Measurements from ENCODE around the gene ABR.
A peak's percentile ranks its signal among the peaks of the same experiment; 100 is the strongest.

Gene ABR

DNA sequence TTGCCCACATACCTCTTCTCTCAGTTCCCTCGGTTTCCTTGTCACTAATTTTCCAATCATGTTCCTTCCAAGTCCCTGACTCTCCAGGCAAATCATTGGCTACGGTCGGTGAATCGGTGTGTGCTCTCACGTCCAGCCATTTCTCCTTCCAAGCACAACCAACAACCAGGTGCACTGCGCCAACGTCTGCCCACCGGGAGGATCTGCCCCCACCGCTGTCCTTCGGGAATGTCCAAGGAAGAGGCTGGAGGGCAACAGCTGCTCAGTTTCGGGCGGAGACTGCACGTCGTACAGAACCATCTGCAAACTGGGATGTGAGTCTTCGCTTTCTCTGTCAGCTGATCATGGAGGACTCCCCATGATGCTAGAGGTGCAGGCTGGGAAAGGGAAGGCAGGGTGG, 191.8 kb downstream of the ABR start:
- Histone ChIP-seq H3K14ac (ENCODE audit: low read length in 2 of 2) (no peak overlapping the region), H2BK5ac (ENCODE audit: low read depth, low read length, poor library complexity, severe bottlenecking) (no peak overlapping the region), H2BK12ac (ENCODE audit: low read length in 2 of 2) (no peak overlapping the region), H4K91ac (ENCODE audit: low read length) (no peak overlapping the region), H2BK15ac (ENCODE audit: low read depth, poor library complexity, severe bottlenecking) (no peak overlapping the region), H3K79me1 (replicated peaks; ENCODE audit: low read length, poor library complexity, severe bottlenecking) (no peaks in the 10 kb centered on the region), H3K9me3 (ENCODE audit: control insufficient read depth, low read length) (no peaks in the 10 kb centered on the region), H3K27ac (ENCODE audit: low read length, poor library complexity, severe bottlenecking) (no peak overlapping the region), H3K23ac (ENCODE audit: low read length in 2 of 2) (no peak overlapping the region), H2BK120ac (ENCODE audit: low read depth, low read length) (no peak overlapping the region), H3K4me1 (ENCODE audit: control insufficient read depth, insufficient read depth, low read depth, low read length) (peaks cover 2% of the 10 kb centered on the region), H2AFZ (ENCODE audit: low read depth, low read length) (no peak overlapping the region), H2AK5ac (ENCODE audit: low read length, severe bottlenecking) (no peak overlapping the region), H3K36me3 (ENCODE audit: control insufficient read depth in 1 of 2, insufficient read depth in 2 of 2, low read depth in 1 of 2, low read length in 2 of 2) (peaks cover 0 to 3% of the 10 kb centered on the region in 2 experiments), H4K8ac (ENCODE audit: low read length) (no peak overlapping the region), H3K4ac (ENCODE audit: low read depth in 1 of 2, low read length in 2 of 2) (no peak overlapping the region), H3K9ac (ENCODE audit: low read length) (no peak overlapping the region), H3K27me3 (ENCODE audit: control insufficient read depth in 1 of 2, insufficient read depth in 1 of 2, low read length in 2 of 2) (no peaks in the 10 kb centered on the region), H3K4me3 (ENCODE audit: insufficient read depth in 1 of 2, low read depth in 1 of 2, low read length in 2 of 2) (no peak overlapping the region), H3K18ac (ENCODE audit: low read depth in 1 of 2, low read length in 2 of 2) (no peak overlapping the region), H3K4me2 (ENCODE audit: low read length, poor library complexity, severe bottlenecking) (no peak overlapping the region)
- no peak for DNase-seq
- 96% methylated on average over 15 of the region's 15 CpGs for WGBS

GRCh38 chr17:986322-986929, 193.4 kb downstream of the ABR start:
- H3K23ac ChIP-seq (ENCODE audit: low read length in 2 of 2): no peak overlapping the region
- 84% methylated on average over 6 of the region's 6 CpGs for WGBS

GRCh38 chr17:983921-984320, 195.9 kb downstream of the ABR start:
- no peak for DNase-seq
- H3K9ac ChIP-seq (ENCODE audit: low read length): no peak overlapping the region
- H2BK120ac ChIP-seq (ENCODE audit: low read depth, low read length): no peak overlapping the region
- 91% methylated on average over 3 of the region's 3 CpGs for WGBS
- no peak overlapping the region for H4K91ac ChIP-seq (ENCODE audit: low read length)
- no peaks in the 10 kb centered on the region for H3K36me3 ChIP-seq (ENCODE audit: control insufficient read depth in 1 of 2, insufficient read depth in 2 of 2, low read depth in 1 of 2, low read length in 2 of 2)
- no peak overlapping the region for H3K14ac ChIP-seq (ENCODE audit: low read length in 2 of 2)
- no peak overlapping the region for H3K4ac ChIP-seq (ENCODE audit: low read depth in 1 of 2, low read length in 2 of 2)
- no peaks in the 10 kb centered on the region for H3K79me1 ChIP-seq (replicated peaks; ENCODE audit: low read length, poor library complexity, severe bottlenecking)
- no peak overlapping the region for H2AFZ ChIP-seq (ENCODE audit: low read depth, low read length)
- H3K4me2 ChIP-seq (ENCODE audit: low read length, poor library complexity, severe bottlenecking): no peak overlapping the region
- H4K8ac ChIP-seq (ENCODE audit: low read length): no peak overlapping the region
- peaks cover 9% of the 10 kb centered on the region for H3K4me1 ChIP-seq (ENCODE audit: control insufficient read depth, insufficient read depth, low read depth, low read length)
- no peak overlapping the region for H3K27ac ChIP-seq (ENCODE audit: low read length, poor library complexity, severe bottlenecking)
- no peaks in the 10 kb centered on the region for H3K27me3 ChIP-seq (ENCODE audit: control insufficient read depth in 1 of 2, insufficient read depth in 1 of 2, low read length in 2 of 2)
- no peak overlapping the region for H3K4me3 ChIP-seq (ENCODE audit: insufficient read depth in 1 of 2, low read depth in 1 of 2, low read length in 2 of 2)
- H2BK5ac ChIP-seq (ENCODE audit: low read depth, low read length, poor library complexity, severe bottlenecking): no peak overlapping the region
- H2BK15ac ChIP-seq (ENCODE audit: low read depth, poor library complexity, severe bottlenecking): no peak overlapping the region
- no peaks in the 10 kb centered on the region for H3K9me3 ChIP-seq (ENCODE audit: control insufficient read depth, low read length)
- H2BK12ac ChIP-seq (ENCODE audit: low read length in 2 of 2): no peak overlapping the region
- H3K18ac ChIP-seq (ENCODE audit: low read depth in 1 of 2, low read length in 2 of 2): no peak overlapping the region
- no peak overlapping the region for H2AK5ac ChIP-seq (ENCODE audit: low read length, severe bottlenecking)
- no peak overlapping the region for H3K23ac ChIP-seq (ENCODE audit: low read length in 2 of 2)

More at GRCh38 chr17:986322-986929, 193.4 kb downstream of the ABR start:
- no peak overlapping the region for H3K18ac ChIP-seq (ENCODE audit: low read depth in 1 of 2, low read length in 2 of 2)
- no peak overlapping the region for H2BK120ac ChIP-seq (ENCODE audit: low read depth, low read length)
- H3K9me3 ChIP-seq (ENCODE audit: control insufficient read depth, low read length): no peaks in the 10 kb centered on the region
- H3K4me3 ChIP-seq (ENCODE audit: insufficient read depth in 1 of 2, low read depth in 1 of 2, low read length in 2 of 2): no peak overlapping the region
- no peaks in the 10 kb centered on the region for H3K79me1 ChIP-seq (replicated peaks; ENCODE audit: low read length, poor library complexity, severe bottlenecking)
- H4K8ac ChIP-seq (ENCODE audit: low read length): no peak overlapping the region
- no peaks in the 10 kb centered on the region for H3K36me3 ChIP-seq (ENCODE audit: control insufficient read depth in 1 of 2, insufficient read depth in 2 of 2, low read depth in 1 of 2, low read length in 2 of 2)
- no peak overlapping the region for H4K91ac ChIP-seq (ENCODE audit: low read length)
- no peak overlapping the region for H2BK5ac ChIP-seq (ENCODE audit: low read depth, low read length, poor library complexity, severe bottlenecking)
- H3K4me2 ChIP-seq (ENCODE audit: low read length, poor library complexity, severe bottlenecking): no peak overlapping the region
- H3K4ac ChIP-seq (ENCODE audit: low read depth in 1 of 2, low read length in 2 of 2): no peak overlapping the region
- no peak overlapping the region for H2AK5ac ChIP-seq (ENCODE audit: low read length, severe bottlenecking)
- H2BK15ac ChIP-seq (ENCODE audit: low read depth, poor library complexity, severe bottlenecking): no peak overlapping the region
- DNase-seq: no peak
- H3K4me1 ChIP-seq (ENCODE audit: control insufficient read depth, insufficient read depth, low read depth, low read length): peaks cover 2% of the 10 kb centered on the region
- no peak overlapping the region for H3K27ac ChIP-seq (ENCODE audit: low read length, poor library complexity, severe bottlenecking)
- no peak overlapping the region for H3K9ac ChIP-seq (ENCODE audit: low read length)
- no peak overlapping the region for H2AFZ ChIP-seq (ENCODE audit: low read depth, low read length)
- no peak overlapping the region for H2BK12ac ChIP-seq (ENCODE audit: low read length in 2 of 2)
- no peaks in the 10 kb centered on the region for H3K27me3 ChIP-seq (ENCODE audit: control insufficient read depth in 1 of 2, insufficient read depth in 1 of 2, low read length in 2 of 2)
- H3K14ac ChIP-seq (ENCODE audit: low read length in 2 of 2): no peak overlapping the region

DNA sequence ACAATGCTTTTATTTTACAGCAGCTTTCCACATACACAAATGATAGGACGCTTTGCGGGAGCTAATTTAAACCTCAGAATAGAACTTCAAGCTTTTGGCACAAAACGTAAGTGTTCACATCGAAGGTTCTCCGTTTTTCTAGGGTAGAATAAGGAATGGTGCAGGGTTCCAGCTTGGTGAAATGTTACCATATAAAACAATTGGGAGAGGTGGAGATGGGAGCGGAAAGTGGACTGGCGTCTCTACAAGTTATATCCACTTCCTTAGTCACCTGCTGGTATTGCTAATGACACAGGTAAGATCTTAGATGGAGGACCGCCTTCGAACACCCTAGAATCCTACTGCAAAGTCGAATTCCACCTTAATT, 198.5 kb downstream of the ABR start:
- DNase-seq: no peak
- Histone ChIP-seq H4K91ac (ENCODE audit: low read length) (no peak overlapping the region), H3K4me3 (ENCODE audit: insufficient read depth in 1 of 2, low read depth in 1 of 2, low read length in 2 of 2) (no peak overlapping the region), H3K23ac (ENCODE audit: low read length in 2 of 2) (no peak overlapping the region), H3K79me1 (replicated peaks; ENCODE audit: low read length, poor library complexity, severe bottlenecking) (no peaks in the 10 kb centered on the region), H2BK12ac (ENCODE audit: low read length in 2 of 2) (no peak overlapping the region), H3K14ac (ENCODE audit: low read length in 2 of 2) (no peak overlapping the region), H3K4ac (ENCODE audit: low read depth in 1 of 2, low read length in 2 of 2) (no peak overlapping the region), H3K4me2 (ENCODE audit: low read length, poor library complexity, severe bottlenecking) (no peak overlapping the region), H3K9ac (ENCODE audit: low read length) (peak overlapping the region; percentile 40), H3K4me1 (ENCODE audit: control insufficient read depth, insufficient read depth, low read depth, low read length) (peaks cover 9% of the 10 kb centered on the region), H2BK15ac (ENCODE audit: low read depth, poor library complexity, severe bottlenecking) (no peak overlapping the region), H2BK120ac (ENCODE audit: low read depth, low read length) (no peak overlapping the region), H4K8ac (ENCODE audit: low read length) (no peak overlapping the region), H3K9me3 (ENCODE audit: control insufficient read depth, low read length) (no peaks in the 10 kb centered on the region), H2AFZ (ENCODE audit: low read depth, low read length) (no peak overlapping the region), H3K18ac (ENCODE audit: low read depth in 1 of 2, low read length in 2 of 2) (no peak overlapping the region), H3K27me3 (ENCODE audit: control insufficient read depth in 1 of 2, insufficient read depth in 1 of 2, low read length in 2 of 2) (peaks cover 0 to 17% of the 10 kb centered on the region in 2 experiments), H2BK5ac (ENCODE audit: low read depth, low read length, poor library complexity, severe bottlenecking) (no peak overlapping the region), H2AK5ac (ENCODE audit: low read length, severe bottlenecking) (no peak overlapping the region), H3K27ac (ENCODE audit: low read length, poor library complexity, severe bottlenecking) (no peak overlapping the region), H3K36me3 (ENCODE audit: control insufficient read depth in 1 of 2, insufficient read depth in 2 of 2, low read depth in 1 of 2, low read length in 2 of 2) (no peaks in the 10 kb centered on the region)
- 37% methylated on average over 9 of the region's 10 CpGs for WGBS
